Islet precursor cell (in vitro differentiated cells): ENCODE measurements around the gene NFAT5.
"Not testable (repeated sequence)": the region's sequence is repeated elsewhere in the genome, so short reads cannot be mapped to it uniquely, and the experiment has no call there.

Experiments
- DNase-seq: peaks from one replicate; pipeline ENCODE4 v3.0.0-alpha.2; 2018

Gene NFAT5

GRCh38 chr16:69565671-69566239 is at the start of gene NFAT5:
TSS of gene NFAT5 (plus strand) at chr16:69565966. CDS start at chr16:69566302, 336 bp downstream.
- DNase-seq: peak; percentile 98

GRCh38 chr16:69517914-69518313 is 47.9 kb upstream of the NFAT5 start:
- not testable (repeated sequence) for DNase-seq

DNA sequence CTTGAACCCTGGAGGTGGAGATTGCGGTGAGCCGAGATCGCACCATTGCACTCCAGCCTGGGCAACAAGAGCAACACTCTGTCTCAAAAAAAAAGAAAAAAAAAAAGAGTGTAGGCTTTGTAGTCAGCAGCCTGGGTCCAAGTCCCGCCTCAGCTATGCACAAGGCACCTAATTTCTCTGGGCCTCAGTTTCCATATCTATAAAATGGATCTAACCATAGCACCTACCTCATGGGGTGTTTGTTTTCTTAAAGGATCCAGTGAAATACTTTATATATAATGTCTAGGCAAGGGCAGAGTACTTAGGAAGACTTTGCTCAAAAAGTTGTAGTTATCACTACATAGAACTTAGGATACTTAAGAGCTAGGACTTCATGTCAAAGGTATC is 45.4 kb upstream of the NFAT5 start:
- no peak for DNase-seq

GRCh38 chr16:69520800-69521602 is 44.8 kb upstream of the NFAT5 start:
- no peak for DNase-seq

DNA sequence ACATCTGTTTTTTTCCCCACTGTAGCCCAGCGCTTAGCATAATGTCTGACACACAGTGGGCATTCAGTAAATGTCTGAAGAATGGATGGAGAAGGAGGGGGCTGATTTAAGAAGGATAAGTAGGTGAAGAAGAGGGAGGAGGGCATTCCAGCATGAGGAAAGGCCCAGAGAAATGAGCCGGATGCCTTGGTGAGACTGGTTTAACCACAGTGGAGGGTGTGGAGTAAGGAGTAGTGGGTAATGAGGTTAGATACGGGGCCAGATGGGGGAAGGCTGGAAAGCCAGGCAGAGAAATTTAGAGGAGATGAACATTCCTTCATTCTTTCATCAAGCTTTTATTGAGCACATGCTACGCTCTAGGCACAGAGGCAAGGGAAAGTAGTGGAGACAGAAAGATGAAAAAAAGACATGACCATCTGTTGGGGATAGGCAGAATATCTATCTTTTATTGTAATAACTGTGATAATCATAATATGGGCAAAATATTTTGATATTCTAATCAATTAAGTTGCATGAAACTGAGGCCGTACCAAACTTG is 43.7 kb upstream of the NFAT5 start:
- no peak for DNase-seq

DNA sequence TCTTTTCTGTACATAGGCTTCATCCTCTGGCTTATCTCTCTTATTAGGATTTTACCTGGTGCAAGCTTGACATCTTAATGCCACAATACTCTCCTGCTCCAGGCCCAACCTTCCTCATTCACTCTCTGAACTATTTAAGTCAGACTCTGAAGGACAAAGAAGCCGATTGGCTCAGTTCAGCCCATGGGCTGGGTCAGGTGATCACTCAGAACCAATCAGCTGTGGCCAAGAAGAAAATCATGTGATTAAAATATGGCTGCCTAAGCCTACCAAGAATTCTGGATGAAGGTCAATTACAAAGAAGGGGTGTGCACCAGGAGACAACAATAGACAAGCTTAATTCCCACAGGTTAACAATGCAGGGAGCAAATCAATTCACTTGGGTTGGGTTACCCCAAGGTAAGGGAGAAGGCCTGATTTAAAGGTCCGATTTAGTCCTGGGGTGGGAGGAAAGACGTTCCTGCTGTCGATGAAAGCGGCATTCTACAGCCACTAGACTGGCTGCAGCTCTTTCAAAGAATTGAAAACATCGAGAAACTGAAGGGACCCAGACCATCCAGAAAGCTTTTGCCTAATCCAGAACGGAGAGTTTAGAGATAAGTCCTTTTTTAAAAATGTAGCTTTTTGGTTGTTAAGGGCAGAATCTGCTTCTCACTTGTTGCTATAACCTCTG is 42.9 kb upstream of the NFAT5 start:
- DNase-seq: peak; percentile 1

DNA sequence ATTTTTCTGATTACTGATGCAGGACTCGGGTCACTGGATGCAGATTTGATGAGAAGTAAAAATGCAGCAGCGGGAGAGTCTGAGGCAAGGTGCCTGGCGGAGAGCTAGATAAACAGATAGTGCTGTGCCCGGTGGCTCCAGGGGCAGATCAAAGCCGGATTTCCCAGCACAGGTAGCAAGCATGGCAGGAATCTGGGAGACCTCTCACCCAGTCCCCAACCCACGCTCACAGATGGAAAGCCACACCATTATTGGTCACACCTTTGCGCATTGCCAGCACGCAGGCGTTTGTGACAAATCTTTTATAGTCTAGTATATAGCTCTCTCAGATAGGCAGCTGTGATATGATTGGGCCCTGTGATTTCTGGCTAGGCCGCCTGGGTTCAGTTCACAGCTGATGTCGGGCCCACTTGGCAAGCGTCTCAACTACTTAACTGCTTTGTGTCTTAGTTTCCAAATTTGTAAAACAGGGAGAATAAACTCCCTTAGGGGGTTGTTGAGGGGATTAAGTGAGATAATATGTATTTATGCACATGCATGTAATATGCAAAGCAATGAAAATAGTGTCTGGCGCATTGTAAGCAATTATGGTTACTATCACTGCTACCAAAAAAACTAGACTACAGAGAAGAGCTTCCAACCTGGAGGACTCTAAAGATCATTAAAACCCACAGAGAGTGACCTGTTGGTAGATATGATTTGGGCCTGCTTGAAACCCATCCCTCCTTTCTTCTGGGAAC is 42.0 kb upstream of the NFAT5 start:
- DNase-seq: peak; percentile 46

DNA sequence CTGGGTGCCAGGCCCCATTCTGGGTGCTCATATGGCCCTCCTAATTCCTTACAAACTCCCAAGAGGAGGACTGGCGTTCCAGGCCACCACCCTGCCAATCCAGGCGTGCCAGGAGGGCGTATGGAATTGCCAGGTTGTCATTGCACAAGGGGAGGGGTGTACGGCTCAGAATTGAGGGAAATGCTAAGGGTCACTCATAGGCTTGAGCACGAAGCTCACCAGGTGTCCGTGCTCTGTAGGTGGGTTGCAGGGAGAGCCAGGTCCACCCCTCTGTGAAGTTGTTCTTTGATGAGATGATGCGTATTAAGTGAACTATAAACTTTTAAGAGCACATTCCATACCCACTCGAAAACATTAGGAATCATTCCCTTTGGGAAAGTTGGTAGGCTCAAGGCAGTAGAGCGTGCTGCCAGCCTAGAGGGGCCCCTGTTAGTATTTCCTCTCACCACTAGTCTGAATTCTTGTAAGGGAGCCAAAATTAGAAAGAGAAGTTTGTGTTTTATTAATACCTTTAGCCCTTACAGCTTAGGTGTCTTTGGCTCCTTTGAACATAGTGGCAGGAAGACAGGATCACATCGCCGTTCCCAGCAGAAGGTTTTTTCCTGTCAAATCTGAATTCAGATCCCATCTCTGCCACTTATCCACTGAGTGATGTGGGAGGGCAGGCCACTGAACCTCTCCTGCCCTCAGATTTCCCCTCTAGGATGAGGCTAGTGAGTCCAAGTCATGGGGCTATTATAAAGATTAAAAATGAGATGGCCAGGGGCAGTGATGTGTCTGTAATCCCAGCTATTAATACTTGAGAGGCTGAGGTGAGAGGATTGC is 38.7 kb upstream of the NFAT5 start:
- peak; percentile 40 for DNase-seq

DNA sequence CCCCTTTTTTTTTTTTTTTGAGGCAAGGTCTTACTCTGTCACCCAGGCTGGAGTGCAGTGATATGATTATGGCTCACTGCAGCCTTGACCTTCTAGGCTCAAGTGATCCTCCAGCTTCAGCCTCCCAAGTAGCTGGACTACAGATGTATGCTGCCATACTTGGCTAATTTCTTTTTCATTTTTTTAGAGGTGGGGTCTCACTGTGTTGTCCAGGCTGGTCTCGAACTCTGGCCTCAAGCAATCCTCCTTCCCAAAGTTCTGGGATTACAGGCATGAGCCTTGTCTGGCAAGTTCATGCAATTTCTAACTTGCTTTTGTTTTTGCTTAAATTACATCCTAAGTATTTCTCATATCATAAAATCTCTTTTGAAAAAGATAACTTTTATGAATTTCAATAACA is 33.8 kb upstream of the NFAT5 start:
- DNase-seq: peak; percentile 2

DNA sequence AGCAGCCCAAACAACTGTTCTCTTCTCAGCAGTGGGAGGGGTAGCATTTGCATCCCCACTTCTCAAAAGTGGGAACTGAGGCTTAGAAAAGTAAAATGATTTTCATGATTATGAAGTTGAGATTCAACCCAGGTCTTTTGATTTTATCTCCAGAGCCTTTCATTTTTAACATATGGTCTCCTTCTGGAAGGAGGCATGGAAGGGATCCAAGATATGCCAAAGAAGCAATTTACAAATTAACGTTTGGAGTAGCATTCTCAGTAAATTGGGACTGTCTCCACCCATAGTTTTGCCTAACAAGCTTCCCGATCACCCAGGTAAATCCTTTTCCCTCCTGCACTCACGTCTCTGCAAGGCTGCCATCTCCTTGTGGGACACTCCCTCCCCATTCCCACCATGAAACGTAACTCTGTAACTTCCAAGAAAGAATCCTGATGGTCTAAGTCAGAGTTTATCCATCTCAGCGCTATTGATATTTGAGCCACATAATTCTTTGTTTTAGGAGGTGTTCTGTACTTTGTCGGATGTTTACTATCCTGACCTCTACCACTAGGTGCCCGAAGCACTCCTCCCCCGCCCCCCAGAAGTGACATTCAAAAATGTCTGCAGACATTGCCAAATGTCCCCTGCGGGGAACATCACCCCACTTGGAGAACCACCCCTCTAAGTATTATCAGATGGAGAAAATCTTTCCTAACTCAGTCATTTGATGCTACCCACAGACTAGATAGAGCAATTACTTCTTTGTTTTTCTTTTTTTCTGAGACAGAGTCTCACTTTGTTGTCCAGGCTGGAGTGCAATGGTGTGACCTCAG is 32.9 kb upstream of the NFAT5 start:
- peak; percentile 42 for DNase-seq

- DNase-seq: no peak
Measured at GRCh38 chr16:69534720-69535119, 31.0 kb upstream of the NFAT5 start.

DNA sequence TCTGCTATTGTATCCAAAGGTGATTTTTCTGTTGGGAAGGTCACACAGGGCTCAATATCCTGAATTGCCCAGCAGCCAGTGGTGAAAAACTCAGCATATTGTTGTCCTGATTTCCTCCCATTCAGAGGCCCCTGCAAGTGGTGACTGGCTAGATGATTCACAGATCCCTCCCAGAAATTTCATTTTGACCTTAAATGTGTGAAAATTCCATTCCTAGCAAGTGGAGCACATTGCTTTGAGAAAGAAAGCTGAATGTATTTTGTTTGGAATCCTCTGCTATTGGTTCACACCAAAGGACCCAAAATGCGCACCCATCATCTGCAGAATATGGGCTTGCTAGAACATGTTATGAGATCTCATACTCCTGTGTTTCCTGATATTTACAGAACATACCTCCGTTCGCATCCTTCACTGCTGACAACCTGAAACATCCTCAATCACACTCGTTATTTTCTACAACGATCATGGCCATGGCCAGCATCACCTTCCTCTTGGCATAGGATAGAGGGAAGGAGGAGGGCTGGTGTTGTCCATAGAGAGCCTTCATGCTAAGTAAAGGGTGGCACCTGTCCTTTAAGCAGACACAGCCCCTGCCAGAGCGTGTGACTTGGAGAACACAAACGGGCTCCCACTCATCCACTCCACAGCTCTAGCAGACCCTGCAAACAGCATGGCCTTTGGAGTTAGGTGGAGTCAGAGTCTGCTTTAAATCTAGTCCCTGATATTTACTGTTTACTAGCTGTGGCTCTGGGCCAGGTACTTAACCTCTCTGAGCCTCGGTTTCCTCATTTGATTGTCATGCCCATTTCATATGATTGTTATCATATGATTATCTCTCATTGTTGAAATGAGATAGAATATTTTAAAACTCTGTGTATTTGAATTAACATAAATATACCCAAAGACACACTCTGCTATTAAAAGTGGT is 30.4 kb upstream of the NFAT5 start:
- DNase-seq: no peak

DNA sequence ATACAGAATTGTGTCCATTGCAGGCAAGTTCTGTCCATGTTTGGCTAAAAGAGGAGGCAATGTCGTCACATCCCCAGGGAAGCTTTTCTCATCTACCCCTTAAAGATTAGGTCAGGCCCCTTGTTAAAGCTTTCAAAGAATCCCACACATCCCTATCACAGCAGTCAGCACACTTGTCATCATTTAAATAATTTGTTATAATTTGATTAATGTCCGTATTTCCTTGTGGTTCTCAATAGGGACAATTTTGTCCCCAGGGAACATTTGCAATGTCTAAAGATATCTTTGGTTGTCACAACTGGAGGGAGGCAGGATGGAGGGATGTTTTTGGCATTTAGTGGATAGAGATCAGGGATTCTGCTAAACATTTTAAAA is 28.1 kb upstream of the NFAT5 start:
- peak; percentile 7 for DNase-seq

- DNase-seq: no peak
Measured at GRCh38 chr16:69538808-69539207, 27.0 kb upstream of the NFAT5 start.

- DNase-seq: no peak
Measured at GRCh38 chr16:69542974-69543373, 22.8 kb upstream of the NFAT5 start.

GRCh38 chr16:69544088-69544487 is 21.7 kb upstream of the NFAT5 start:
- DNase-seq: no peak

DNA sequence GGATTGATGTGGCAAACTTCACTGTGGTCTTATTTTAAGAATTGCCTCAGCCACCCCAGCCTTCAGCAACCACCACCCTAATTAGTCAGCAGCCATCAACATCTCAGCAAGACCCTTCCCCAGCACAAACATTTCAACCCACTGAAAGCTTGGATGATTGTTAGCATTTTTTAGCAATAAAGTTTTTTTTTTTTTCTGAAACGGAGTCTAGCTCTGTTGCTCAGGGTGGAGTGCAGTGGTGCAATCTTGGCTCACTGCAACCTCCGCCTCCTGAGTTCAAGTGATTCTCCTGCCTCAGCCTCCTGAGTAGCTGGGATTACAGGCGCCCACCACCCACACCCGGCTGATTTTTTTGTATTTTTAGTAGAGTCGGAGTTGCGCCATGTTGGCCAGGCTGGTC is 19.1 kb upstream of the NFAT5 start:
- not testable (repeated sequence) for DNase-seq

DNA sequence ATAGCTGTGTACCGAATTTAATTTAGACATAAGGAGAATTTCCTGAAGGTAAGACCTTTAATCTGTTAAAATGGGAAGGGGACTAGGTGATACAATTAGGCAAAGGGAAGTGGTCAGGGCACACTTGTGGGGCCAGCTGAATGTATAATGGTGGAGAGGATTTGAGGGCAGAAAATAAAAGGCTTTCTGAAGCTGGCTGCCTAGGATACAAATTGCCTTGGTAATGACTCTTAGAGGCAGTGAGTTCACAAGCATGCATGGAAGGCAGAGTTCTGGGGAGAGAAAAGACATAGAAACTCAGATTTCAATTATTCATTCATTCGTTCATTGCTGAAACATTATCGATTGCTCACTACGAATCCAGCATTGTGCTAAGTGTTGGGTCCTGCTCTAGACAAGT is 12.4 kb upstream of the NFAT5 start:
- no peak for DNase-seq

GRCh38 chr16:69554495-69554894 is 11.3 kb upstream of the NFAT5 start:
- no peak for DNase-seq

GRCh38 chr16:69555437-69555836 is 10.3 kb upstream of the NFAT5 start:
- no peak for DNase-seq
